Caki2 (cell line): ENCODE data around the gene ARHGEF40. TPM values are rescaled to one million over a fixed set of nuclear protein-coding genes. Genes with fewer than 3 reads are reported as not detected.

Source experiments
- DNase-seq: peaks from one replicate; pipeline ENCODE4 v3.0.0-alpha.2; 2015; ENCODE audit warnings: low read depth
- in situ Hi-C: cut with HindIII; loops from 2 replicates; pipeline ENCODE4 v1.10.0; 2016; ENCODE audit warnings: low sequenced_read_pairs, low pct_unique_long_range_greater_than_20kb, mixed read lengths
- total RNA-seq: library from RNA; depleted of rRNA; stranded (reverse); fragments of >200 nt; shearing (Covaris generic); gene quantifications from 2 replicates; pipeline ENCODE4 v1.2.3, GENCODE V29; 2014; ENCODE audit warnings: low replicate concordance

ARHGEF40 gene
- total RNA-seq, 1 experiment from 2014 or later: 35.9 TPM

DNA sequence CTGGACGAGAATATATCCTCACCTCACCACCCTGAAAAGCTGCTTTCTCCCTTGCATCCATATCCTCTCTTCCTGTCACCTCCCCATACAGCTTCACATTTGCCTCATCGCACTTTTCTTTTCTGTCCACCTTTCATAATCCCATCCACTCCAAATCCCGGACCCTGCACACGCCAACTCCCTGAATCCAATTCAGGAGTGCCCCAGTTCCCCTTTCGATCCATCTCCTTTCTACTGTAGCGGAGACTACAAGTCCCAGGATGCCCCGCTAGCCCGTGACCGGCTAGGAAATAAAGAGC, 33.3 kb downstream of the ARHGEF40 start:
- in situ Hi-C loops: no loop called here

DNA sequence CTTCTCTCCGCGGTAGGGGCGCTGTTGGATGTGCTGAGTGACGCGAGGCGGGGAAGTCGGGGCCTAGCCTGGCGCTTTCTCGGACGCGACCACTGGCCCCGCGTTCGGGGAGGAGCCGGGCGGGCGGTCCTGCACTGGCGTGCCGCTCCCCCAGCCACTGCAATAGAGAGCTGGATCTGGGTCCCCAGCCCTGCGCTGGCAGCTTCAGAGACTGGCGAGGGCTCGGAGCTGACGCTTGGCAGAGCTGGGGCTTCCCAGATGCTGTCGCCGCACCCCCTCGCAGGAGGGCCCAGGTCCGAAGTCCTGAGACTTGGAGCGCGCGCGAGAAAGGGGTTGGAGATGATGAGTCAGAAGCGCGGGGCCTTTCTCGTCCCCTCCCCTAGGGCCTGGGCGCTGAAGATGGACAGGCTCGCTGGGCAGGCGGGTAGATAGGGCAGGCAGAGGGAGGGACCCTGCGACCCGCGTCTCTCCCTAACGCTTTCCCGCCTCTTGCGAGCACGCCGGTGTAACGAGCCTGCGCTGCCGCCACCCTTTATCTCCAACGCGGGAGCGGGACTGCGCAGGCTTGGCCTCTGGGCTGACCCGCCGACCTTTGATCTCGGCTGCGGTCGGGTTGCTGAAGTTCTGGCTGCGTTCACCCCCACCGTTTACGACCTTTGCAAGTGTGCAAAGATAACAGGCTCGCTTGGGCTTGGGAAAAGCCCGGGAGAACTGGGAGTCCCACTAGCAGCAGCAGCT, 33.8 kb downstream of the ARHGEF40 start:
- peak; percentile 97 for DNase-seq
- in situ Hi-C loops: no loop called here

More for the DNA sequence above, 33.3 kb downstream of the ARHGEF40 start:
- no peak for DNase-seq

DNA sequence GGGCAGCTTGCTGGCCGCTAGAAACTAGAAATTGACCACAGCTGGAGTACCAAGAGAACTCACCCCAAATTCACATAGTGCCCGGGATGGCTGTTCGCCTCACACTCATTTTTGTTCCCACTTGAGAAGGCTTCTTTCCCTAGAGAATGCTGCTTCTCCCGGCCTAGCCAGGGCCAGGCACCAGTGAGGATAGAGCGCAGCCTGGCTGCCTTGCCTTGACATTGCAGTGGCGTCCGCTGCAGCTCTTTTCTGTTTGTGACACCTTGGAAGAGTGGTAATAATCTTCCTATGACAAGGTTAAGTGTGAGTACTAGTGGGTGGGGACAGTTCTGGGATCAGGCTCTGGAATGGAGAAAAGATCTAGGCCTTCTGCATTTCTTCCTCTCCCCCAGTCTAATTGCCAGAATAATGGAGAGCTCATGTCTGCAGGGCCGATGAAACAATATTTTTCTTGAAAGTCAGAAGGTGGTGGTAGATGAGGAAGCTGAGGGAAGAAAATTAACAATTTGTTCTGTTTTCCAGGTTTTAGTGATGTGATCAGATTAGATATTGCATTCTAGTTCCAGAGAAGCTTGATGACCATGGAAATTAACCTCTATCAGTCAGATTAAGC, 34.5 kb downstream of the ARHGEF40 start:
- in situ Hi-C loops: no loop called here
- peak; percentile 88 for DNase-seq

- in situ Hi-C loops: no loop called here
- DNase-seq: no peak
These were observed 35.0 kb downstream of the ARHGEF40 start for GRCh38 chr14:21105095-21105494.

DNA sequence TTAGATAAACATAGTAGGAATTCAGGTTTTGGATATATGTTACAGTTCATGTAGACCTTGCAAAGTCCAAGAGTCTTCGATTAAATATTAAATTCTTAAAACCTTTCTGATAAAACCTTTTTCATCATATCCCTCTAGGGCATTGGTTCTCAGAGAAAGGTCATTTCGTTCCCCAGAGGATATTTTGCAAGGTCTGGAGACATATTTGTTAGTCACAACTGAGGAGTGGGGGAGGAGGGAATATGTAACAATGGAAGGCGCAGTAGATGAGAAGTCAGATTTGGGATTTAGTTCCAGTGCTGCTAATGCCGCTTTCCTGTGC, 36.0 kb downstream of the ARHGEF40 start:
- DNase-seq: no peak
- in situ Hi-C loops: no loop called here

GRCh38 chr14:21106498-21107282, 36.6 kb downstream of the ARHGEF40 start:
- DNase-seq: no peak
- in situ Hi-C loops: no loop called here

GRCh38 chr14:21107283-21107800, 37.2 kb downstream of the ARHGEF40 start:
- DNase-seq: peak; percentile 88
- in situ Hi-C loops: no loop called here

DNA sequence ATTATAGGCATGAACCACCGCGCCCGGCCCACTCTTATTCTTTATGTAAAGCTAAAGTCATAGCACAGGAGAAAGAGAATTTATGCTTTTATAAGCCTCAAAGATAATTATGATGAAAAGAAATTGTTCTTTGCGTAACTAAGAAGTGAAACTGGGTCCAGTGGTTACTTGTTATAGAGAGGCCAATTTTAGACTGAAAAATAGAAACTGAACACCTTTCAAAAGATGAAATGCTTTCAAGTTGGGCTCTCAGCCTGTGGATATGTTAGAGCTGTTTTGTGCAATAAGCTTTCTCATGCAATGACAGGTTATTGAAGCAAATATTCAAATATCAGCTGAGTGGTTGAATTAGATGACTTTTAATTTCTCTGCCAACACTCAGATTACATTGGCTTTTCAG, 38.7 kb downstream of the ARHGEF40 start:
- in situ Hi-C loops: no loop called here
- DNase-seq: no peak

- in situ Hi-C loops: no loop called here
- peak; percentile 63 for DNase-seq
These were observed 39.5 kb downstream of the ARHGEF40 start for GRCh38 chr14:21109377-21110138.

GRCh38 chr14:21112255-21112654, 42.2 kb downstream of the ARHGEF40 start:
- DNase-seq: no peak
- in situ Hi-C loops: no loop called here

- no peak for DNase-seq
- in situ Hi-C loops: no loop called here
These were observed 43.3 kb downstream of the ARHGEF40 start for GRCh38 chr14:21113369-21113768.

DNA sequence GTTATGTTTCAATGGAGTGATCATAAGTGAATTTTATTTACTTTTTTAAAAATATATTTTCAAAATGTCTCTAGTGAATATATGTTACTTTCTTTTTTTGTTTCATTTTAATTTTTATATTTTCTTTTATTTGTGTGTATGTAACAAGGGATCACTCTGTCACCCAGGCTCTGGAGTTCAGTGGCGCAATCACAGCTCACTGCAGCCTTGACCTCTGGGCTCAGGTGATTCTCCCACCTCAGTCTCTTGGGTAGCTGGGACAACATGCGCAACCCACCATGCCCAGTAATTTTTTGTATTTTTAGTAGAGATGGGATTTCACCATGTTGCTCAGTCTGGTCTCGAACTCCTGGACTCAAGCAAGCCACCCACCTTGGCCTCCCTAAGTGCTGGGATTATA, 48.8 kb downstream of the ARHGEF40 start:
- in situ Hi-C loops: no loop called here
- no peak for DNase-seq

- DNase-seq: no peak
- in situ Hi-C loops: no loop called here
These were observed 50.6 kb downstream of the ARHGEF40 start for GRCh38 chr14:21120686-21121085.

DNA sequence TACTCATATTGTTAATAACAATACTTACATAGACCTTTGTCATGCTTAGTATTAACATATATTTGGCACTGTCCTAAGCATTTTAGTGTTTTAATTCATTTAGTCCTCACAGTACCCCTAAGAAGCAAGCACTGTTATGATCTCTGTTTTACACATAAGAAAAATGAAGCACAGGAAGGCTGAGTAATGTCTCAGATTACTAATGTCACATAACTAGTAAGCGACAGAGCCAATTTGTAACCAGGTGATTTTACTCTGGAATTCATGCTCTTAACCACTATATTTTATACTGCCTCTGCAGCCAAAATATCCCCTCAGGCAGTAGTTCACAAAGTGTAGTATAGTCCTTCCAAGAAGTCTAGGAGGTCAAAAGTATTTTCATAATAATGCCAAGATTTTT, 51.0 kb downstream of the ARHGEF40 start:
- DNase-seq: no peak
- in situ Hi-C loops: no loop called here

- in situ Hi-C loops: no loop called here
These were observed 53.3 kb downstream of the ARHGEF40 start for GRCh38 chr14:21123429-21123828.

DNA sequence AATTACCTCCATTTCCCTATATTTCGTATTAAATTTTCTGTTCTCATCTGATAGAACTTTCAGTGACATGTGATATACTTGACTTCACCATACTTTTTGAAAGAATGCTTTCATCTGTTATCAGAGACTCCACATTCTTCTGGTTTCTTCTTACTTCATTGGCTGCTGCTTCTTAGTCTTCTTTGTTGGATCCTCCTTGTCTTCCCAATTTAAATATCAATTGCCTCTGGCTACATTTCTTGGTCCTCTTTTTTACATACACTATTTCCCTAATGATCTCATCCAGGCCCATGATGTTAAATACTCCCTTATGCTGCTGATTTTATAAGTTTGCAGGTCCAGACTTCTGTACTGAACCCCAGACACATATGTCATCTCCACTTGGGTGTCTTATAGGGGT, 63.8 kb downstream of the ARHGEF40 start:
- DNase-seq: no peak
- in situ Hi-C loops: no loop called here

More at GRCh38 chr14:21123429-21123828, 53.3 kb downstream of the ARHGEF40 start:
- DNase-seq: no peak

GRCh38 chr14:21136024-21136423, 65.9 kb downstream of the ARHGEF40 start:
- DNase-seq: no peak
- in situ Hi-C loops: no loop called here
